HUES6 (cell line): ENCODE results near the gene NOS1.

Source experiments
- H3K27ac ChIP-seq: 2 replicates; pipeline ENCODE4 v1.7.0; 2013; ENCODE audit warnings: low read depth, mild to moderate bottlenecking, low read length, inconsistent platforms
- H3K27me3 ChIP-seq: 2 replicates; pipeline ENCODE4 v1.6.1; 2013; ENCODE audit warnings: low read length; ENCODE audit not compliant: control insufficient read depth, insufficient read depth
- H3K36me3 ChIP-seq: 2 replicates; pipeline ENCODE4 v1.6.1; 2013; ENCODE audit warnings: low read length; ENCODE audit not compliant: control insufficient read depth, insufficient read depth
- H3K4me1 ChIP-seq: 2 replicates; pipeline ENCODE4 v1.6.1; 2013; ENCODE audit warnings: low read length; ENCODE audit not compliant: control insufficient read depth, insufficient read depth
- H3K4me3 ChIP-seq: 2 replicates; pipeline ENCODE4 v1.5.1; 2013; ENCODE audit warnings: low read depth, low read length
- H3K9ac ChIP-seq: one replicate; pipeline ENCODE4 v1.6.1; 2013; ENCODE audit warnings: mild to moderate bottlenecking, low read length
- H3K9me3 ChIP-seq: 2 replicates; pipeline ENCODE4 v1.6.1; 2013; ENCODE audit warnings: low read depth, low read length; ENCODE audit not compliant: control insufficient read depth, insufficient read depth

The NOS1 gene

DNA sequence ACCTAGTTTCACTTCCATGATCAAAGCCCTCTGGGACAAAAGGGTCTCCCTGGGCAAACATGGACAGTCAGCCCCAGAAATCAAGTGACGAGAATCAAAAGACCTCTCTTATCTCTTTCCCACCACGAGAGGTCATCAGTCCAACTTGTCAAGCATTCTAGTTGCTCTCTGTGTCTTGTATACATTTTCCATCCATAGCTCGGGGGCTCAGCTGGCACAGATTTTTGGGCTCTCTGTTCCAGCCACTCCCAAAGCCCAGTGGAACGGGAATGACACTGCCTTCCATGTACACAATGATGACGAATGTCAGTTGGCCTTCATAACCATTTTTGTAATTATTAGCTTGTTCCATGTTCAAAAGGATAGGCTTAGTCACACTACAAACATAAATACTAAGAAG is 29.7 kb downstream of the NOS1 start:
- H3K4me3 ChIP-seq = no peak overlapping the region
- H3K9ac ChIP-seq = no peak overlapping the region
- no peaks in the 10 kb centered on the region for H3K4me1 ChIP-seq
- no peak overlapping the region for H3K27ac ChIP-seq
- H3K27me3 ChIP-seq = peaks cover 3% of the 10 kb centered on the region; the same call in 1 of the 2 replicates
- H3K36me3 ChIP-seq = no peaks in the 10 kb centered on the region
- H3K9me3 ChIP-seq = no peaks in the 10 kb centered on the region

DNA sequence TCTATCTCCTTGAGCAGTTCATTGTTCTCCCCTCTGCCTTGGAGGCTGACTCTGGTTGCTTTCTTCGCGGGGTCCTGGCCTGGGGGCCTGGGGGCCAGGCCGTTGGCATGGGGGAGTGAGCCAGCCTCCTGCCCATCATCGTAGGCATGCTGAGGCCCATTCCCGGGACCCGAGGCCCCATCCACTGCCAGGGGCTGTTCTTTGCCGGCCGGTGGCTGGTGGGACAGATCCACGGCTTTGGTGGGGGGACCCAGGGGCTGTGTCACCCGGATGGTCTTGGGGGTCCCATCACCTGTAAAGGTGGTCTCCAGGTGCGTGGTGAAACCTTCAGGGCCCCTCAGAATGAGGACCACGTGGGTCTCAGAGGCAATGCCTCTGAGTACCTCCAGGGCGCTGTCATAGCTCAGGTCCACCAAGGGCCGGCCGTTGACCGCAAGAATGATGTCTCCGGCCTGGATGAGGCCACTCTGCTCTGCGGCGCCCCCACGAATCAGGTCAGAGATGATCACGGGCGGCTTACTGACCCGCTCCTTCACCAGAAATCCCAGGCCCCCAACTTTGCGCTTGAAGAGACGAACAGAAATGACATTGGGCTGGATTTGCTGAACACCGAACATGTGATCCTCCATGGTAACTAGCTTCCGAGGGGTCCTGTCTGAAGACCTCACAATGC is 30.8 kb downstream of the NOS1 start:
- Histone ChIP-seq H3K27ac (no peak overlapping the region), H3K4me1 (no peaks in the 10 kb centered on the region), H3K9me3 (no peaks in the 10 kb centered on the region), H3K36me3 (no peaks in the 10 kb centered on the region), H3K9ac (no peak overlapping the region), H3K27me3 (peaks cover 3% of the 10 kb centered on the region; the same call in 1 of the 2 replicates), H3K4me3 (no peak overlapping the region)

DNA sequence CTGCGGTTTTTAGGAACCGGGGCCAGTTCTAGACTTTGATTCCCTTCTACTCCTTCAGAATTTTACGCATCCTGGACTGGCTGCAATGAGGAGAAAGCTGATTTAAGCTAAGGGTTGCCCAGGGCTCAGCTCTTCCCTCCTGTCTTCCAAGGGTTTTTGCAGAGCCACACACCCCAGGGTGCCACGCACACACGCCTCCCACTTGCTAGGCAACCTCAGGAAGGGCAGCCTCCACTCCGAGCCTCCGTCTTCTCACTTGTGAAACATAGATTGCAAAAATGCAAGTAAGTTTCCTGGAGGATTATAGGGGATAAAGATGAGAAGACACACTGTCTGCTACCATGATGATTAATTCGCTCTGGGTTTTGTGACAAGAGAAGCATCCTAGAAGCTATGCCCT is 31.7 kb downstream of the NOS1 start:
- no peaks in the 10 kb centered on the region for H3K9me3 ChIP-seq
- no peak overlapping the region for H3K9ac ChIP-seq
- no peak overlapping the region for H3K4me3 ChIP-seq
- no peaks in the 10 kb centered on the region for H3K36me3 ChIP-seq
- H3K27me3 ChIP-seq = peaks cover 7% of the 10 kb centered on the region
- H3K27ac ChIP-seq = no peak overlapping the region
- H3K4me1 ChIP-seq = no peaks in the 10 kb centered on the region

DNA sequence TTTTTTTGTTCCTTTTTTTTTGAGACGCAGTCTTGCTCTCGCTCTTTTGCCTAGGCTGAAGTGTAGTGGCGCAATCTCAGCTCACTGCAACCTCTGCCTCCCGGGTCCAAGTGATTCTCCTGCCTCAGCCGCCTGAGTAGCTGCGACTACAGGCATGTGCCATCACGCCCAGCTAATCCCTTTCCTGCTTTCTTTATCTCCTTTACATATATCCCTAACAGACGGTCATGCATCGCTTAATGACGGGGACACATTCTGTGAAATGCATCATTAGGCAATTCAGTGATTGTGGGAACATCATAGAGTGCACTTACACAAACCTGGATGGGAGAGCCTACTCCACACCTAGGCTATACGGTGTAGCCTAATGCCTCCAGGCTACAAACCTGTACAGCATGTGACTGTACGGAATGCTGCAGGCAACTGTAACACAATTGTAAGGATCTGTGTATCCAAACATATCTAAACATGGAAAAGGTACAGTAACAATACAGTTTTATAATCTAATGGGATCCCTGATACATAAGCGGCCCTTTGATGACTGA is 32.8 kb downstream of the NOS1 start:
- Histone ChIP-seq H3K9ac (no peak overlapping the region), H3K27me3 (peaks cover 8% of the 10 kb centered on the region), H3K36me3 (no peaks in the 10 kb centered on the region), H3K4me3 (no peak overlapping the region), H3K27ac (no peak overlapping the region), H3K4me1 (no peaks in the 10 kb centered on the region), H3K9me3 (no peaks in the 10 kb centered on the region)

DNA sequence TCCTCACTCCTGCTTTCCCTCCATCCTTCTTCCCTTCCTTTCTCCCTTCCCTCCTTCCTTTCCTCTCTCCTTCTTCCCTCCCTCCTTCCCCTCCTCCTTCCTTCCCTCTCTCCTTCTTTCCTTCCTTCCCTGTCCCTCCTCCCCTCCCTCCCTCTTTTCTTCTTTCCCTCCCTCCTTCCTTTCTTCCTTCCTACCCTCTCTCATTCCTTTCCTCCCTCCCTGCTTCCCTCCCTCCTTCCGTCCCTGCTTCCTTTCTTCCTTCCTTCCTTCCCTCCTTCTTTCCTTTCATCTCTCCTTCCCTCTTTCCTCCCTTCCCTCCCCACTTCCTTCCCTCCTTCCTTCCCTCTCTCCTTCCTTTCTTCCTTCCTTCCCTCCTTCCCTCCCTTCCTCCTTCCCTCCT is 39.0 kb downstream of the NOS1 start:
- no peaks in the 10 kb centered on the region for H3K36me3 ChIP-seq
- H3K27me3 ChIP-seq = peaks cover 29% of the 10 kb centered on the region
- H3K9me3 ChIP-seq = no peaks in the 10 kb centered on the region
- H3K9ac ChIP-seq = no peak overlapping the region
- no peak overlapping the region for H3K4me3 ChIP-seq
- H3K4me1 ChIP-seq = no peaks in the 10 kb centered on the region
- H3K27ac ChIP-seq = no peak overlapping the region

DNA sequence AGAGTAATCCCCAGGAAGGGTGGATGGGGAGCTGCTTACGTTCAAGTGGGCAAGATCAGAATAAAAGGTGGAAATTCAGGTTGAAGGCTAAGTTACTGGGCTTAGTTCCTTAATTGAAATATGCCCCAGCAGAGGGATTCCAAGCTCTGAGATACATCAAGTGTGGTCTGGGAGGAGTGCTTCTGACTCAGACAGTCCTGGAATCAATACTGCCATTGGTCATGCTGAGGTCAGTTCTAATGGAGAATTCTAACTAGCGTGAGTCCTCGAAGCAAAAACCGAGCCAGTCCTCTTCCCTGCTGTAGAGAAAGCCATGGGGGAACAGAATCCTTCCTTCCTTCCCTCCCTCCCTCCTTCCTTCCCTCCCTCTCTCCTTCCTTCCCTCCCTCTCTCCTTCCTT is 39.9 kb downstream of the NOS1 start:
- Histone ChIP-seq H3K9ac (no peak overlapping the region), H3K27ac (no peak overlapping the region), H3K36me3 (no peaks in the 10 kb centered on the region), H3K27me3 (peaks cover 26% of the 10 kb centered on the region), H3K4me1 (no peaks in the 10 kb centered on the region), H3K9me3 (no peaks in the 10 kb centered on the region), H3K4me3 (no peak overlapping the region)

DNA sequence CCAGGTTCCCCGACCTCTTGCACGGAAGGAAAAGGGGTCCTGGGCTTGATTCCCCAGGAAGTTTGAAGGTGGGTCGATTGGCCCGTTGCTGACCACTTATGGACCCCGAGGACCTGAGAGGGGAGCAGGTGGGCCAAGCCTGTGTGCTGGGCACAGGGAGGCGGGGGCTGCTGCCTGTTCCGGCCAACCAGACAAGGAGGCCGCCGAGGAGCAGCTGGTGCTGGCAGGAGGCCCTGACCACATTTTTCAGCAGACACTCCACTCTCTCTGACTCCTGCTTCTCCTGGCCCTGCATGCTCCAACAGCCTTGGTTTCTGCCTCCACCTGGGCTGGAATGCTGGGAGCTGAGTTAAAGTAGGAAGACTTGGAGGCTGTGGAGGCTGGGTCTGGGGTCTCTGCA is 42.8 kb downstream of the NOS1 start:
- no peaks in the 10 kb centered on the region for H3K36me3 ChIP-seq
- H3K9ac ChIP-seq = no peak overlapping the region
- no peaks in the 10 kb centered on the region for H3K9me3 ChIP-seq

DNA sequence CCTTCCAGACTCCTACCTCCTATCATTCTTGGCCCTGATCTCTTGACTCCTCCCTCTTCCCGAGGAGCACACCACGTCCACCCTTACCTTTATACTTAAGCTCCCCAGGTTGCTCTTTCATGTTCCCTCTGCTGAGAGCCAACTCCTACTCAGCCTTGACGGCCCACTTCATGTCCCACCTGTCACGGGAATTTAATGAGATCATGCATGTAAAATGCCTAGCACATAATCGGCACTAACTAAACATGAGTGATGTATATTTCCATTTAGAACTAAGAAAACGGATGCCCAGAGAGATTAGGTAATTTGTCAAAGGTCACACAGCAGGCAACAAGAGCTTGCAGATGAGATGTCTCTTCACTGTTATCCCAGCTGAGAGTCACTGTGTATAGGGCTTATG is 45.1 kb downstream of the NOS1 start:
- peaks cover 1% of the 10 kb centered on the region for H3K27me3 ChIP-seq
- no peak overlapping the region for H3K4me3 ChIP-seq
- no peak overlapping the region for H3K27ac ChIP-seq

More for the DNA sequence above, 42.8 kb downstream of the NOS1 start:
- no peak overlapping the region for H3K4me3 ChIP-seq
- peaks cover 21% of the 10 kb centered on the region for H3K27me3 ChIP-seq
- no peak overlapping the region for H3K27ac ChIP-seq
- no peaks in the 10 kb centered on the region for H3K4me1 ChIP-seq

DNA sequence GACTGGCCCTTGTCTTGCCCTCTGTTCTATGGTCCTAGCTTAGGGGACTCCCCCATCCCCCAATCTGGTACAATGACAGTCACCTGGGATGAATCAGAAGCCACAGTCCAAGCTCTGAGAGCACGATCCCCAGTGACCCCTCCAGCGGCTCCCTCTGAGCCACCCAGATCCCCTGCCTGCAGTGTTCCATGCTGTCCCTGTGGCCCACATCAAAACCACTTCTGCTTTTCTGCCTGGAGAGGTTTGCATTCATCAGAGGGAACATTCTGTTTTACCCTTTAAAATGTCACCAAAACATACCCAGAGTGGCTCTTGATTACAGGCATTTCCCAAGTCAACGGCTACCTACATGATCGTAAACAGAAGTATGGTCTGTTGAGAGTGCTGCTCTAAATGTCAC is 47.5 kb downstream of the NOS1 start:
- Histone ChIP-seq H3K27me3 (no peaks in the 10 kb centered on the region), H3K9ac (no peak overlapping the region), H3K9me3 (no peaks in the 10 kb centered on the region)

More for the DNA sequence above, 45.1 kb downstream of the NOS1 start:
- Histone ChIP-seq H3K9ac (no peak overlapping the region), H3K36me3 (no peaks in the 10 kb centered on the region), H3K9me3 (no peaks in the 10 kb centered on the region), H3K4me1 (no peaks in the 10 kb centered on the region)

DNA sequence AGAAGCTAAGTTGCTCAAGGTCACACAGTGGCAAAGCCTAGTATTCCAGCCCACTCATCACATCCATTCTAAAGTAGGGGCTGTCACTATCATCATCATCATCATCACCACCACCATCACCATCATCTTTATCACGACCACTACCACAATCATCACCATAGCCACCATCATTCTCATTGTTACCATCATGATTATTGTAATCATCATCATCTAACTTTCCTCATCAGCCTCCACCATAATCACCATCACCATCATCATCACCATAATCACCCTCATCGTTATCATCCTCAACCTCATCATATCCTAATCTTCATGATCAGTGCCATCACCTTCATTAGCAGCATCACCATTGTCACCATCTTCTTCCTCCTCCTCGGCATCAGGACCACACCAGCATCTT is 48.7 kb downstream of the NOS1 start:
- Histone ChIP-seq H3K4me1 (no peaks in the 10 kb centered on the region), H3K9ac (no peak overlapping the region), H3K36me3 (no peaks in the 10 kb centered on the region), H3K27me3 (no peaks in the 10 kb centered on the region), H3K27ac (no peak overlapping the region), H3K4me3 (no peak overlapping the region), H3K9me3 (no peaks in the 10 kb centered on the region)

More for the DNA sequence above, 47.5 kb downstream of the NOS1 start:
- no peak overlapping the region for H3K4me3 ChIP-seq
- no peaks in the 10 kb centered on the region for H3K36me3 ChIP-seq
- H3K4me1 ChIP-seq = no peaks in the 10 kb centered on the region
- no peak overlapping the region for H3K27ac ChIP-seq

DNA sequence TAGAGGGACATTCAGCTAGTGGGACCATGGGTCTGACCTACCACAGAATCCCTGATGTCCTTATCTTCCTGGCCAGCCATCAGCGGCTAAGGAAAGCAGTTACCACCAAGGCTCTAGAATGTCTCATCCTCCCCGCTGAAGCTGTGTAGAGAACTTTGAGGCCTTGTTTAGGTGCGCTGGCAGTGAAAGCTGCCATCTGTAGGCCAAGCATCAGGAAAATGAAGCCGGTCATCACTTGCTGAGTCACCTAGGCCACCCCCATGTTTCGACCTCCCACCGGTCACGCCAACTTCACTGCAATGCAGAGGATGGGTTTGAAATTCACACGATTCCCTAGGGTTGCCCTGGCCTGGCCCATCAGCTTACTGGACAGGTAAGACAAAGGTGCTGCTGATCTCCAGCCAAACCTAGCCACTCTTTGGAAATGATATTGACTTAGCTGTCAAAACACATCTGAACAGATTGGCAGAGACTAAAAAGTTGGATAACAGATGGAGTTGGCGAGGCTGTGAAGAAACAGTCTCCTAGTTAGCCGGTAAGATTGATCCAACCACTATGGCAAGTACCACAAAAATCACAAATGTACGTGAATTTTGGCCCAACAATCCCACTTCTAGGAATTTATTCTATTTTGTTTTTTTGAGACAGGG is 52.0 kb downstream of the NOS1 start:
- Histone ChIP-seq H3K9ac (no peak overlapping the region), H3K4me1 (no peaks in the 10 kb centered on the region), H3K27ac (no peak overlapping the region), H3K9me3 (no peaks in the 10 kb centered on the region), H3K4me3 (no peak overlapping the region), H3K36me3 (no peaks in the 10 kb centered on the region), H3K27me3 (no peaks in the 10 kb centered on the region)
